H1 (cell line): ENCODE results near the gene RBMX. TPM values are rescaled to one million over a fixed set of nuclear protein-coding genes. Genes with fewer than 3 reads are reported as not detected.

Source experiments
- CHD2 ChIP-seq: IDR thresholded peaks from 2 replicates; pipeline ENCODE4 v1.6.1; 2012; ENCODE audit warnings: low read length, improper control_type of control experiment
- CHD7 ChIP-seq: fragments of 300-600 bp; sonication (generic); IDR thresholded peaks from 2 replicates; pipeline ENCODE4 v1.7.1; 2012; ENCODE audit warnings: low read length, moderate library complexity, mild to moderate bottlenecking, inconsistent platforms; ENCODE audit not compliant: insufficient replicate concordance
- KDM4A ChIP-seq: IDR thresholded peaks from one replicate; pipeline ENCODE4 v1.7.1; 2012; ENCODE audit warnings: low read depth, mild to moderate bottlenecking, moderate library complexity, low read length, inconsistent platforms; ENCODE audit not compliant: severe bottlenecking
- NRF1 ChIP-seq: IDR thresholded peaks from 2 replicates; pipeline ENCODE4 v1.6.1; 2011; ENCODE audit warnings: mild to moderate bottlenecking, low read depth, low read length, improper control_type of control experiment
- SP2 ChIP-seq: IDR thresholded peaks from 2 replicates; pipeline ENCODE4 v1.6.1; 2012; ENCODE audit warnings: mild to moderate bottlenecking, low read length, inconsistent platforms
- SP4 ChIP-seq: IDR thresholded peaks from 2 replicates; pipeline ENCODE4 v1.6.1; 2012; ENCODE audit warnings: low read length, inconsistent platforms
- polyA plus RNA-seq, 7 experiments: library from polyadenylated mRNA; depleted of rRNA in 3 of 7; stranded (reverse) in 5 of 7; unstranded in 2 of 7; fragments of >200 nt in 5 of 7; fragments of 200-250 nt in 2 of 7; gene quantifications; 1 replicate in 5 of 7; 2 replicates in 1 of 7; 4 replicates in 1 of 7; pipeline versions ENCODE4 v1.2.1 to v1.2.3, GENCODE V29; 2011 to 2013; ENCODE audit warnings: missing spikeins in 2 of 7, mixed read lengths in 2 of 7
- total RNA-seq: library from RNA; stranded (reverse); fragmentation: NEBNext Ultra II Directional; extraction: Animal tissue kit (Norgen Biotek cat#: 25700); gene quantifications from 2 replicates; pipeline ENCODE4 v1.2.1, GENCODE V29; 2021

The RBMX gene
- total and polyA plus RNA-seq, 2 of the 8 experiments (the other 6 are each of a cell fraction or from before 2014, with no cell fraction given), result 213 to 476 TPM

GRCh38 chrX:136907621-136908020, 27.1 kb upstream of the RBMX start (continued):
- TF ChIP-seq CHD7 (no peak), SP4 (no peak), NRF1 (no peak), KDM4A (no peak), CHD2 (no peak), SP2 (no peak)
- TF ChIP-seq, all 59 proteins: peak for 0
